K562 (cell line): ENCODE measurements around the gene LIN28A. TPM values are rescaled to one million over a fixed set of nuclear protein-coding genes. Genes with fewer than 3 reads are reported as not detected.

Source experiments
- ATAC-seq: fragments of 200-7000 bp; cut with Tn5 transposase; 3 replicates; pipeline ENCODE4 v1.9.1; 2020; ENCODE audit warnings: moderate library complexity
- BruUV-seq: library from RNA; stranded (reverse); fragments of 400-500 nt; replicated peaks from 2 replicates; lab custom pipeline; 2021; lab: Mats Ljungman, UMichigan
- CTCF ChIA-PET: fragments of 300-600 bp; formaldehyde crosslinking; extraction: SDS; loops from one replicate; lab custom pipeline; 2021; ENCODE audit warnings: low intra/inter-chr PET ratio; lab: Yijun Ruan, JAX
- POLR2A ChIA-PET: fragments of 300-600, 350-650 bp; sonication (Branson Sonifier 250); formaldehyde crosslinking; extraction: SDS; loops from one replicate; lab custom pipeline; 2021; ENCODE audit warnings: antibody characterized with exemption, inconsistent platforms; lab: Yijun Ruan, JAX
- DNase-seq, 4 experiments: peaks; one replicate each; pipeline versions ENCODE4 v3.0.0 to v3.0.0-alpha.2; 2011 to 2018; ENCODE audit warnings: low spot score in 3 of 4, mixed read lengths in 3 of 4; ENCODE audit errors: extremely low read depth in 1 of 4
- FAIRE-seq: peaks from 2 replicates; lab custom pipeline; 2011; peaks lifted over from hg19 to GRCh38; lab: Jason Lieb, UNC
- H2AFZ ChIP-seq: 2 replicates; pipeline ENCODE4 v1.6.0; 2011; ENCODE audit warnings: low read depth, low read length, control low read depth, inconsistent platforms
- H3K27ac ChIP-seq: fragments of 200-600 bp; 3 replicates; pipeline ENCODE4 v1.8.0; 2011; ENCODE audit warnings: low read depth, mild to moderate bottlenecking, control low read depth, inconsistent platforms, low read length, moderate library complexity, mixed read lengths; ENCODE audit errors: extremely low read depth
- H3K27me3 ChIP-seq, 2 experiments: fragments of 300-600 bp in 1 of 2; 2 replicates in 1 of 2; 3 replicates in 1 of 2; pipeline versions ENCODE4 v1.6.0 to v1.8.0; 2011; ENCODE audit warnings: inconsistent platforms in 2 of 2, low read length in 2 of 2, mild to moderate bottlenecking in 1 of 2, mixed read lengths in 1 of 2, moderate library complexity in 1 of 2; ENCODE audit not compliant: control insufficient read depth in 2 of 2, insufficient read depth in 2 of 2
- H3K36me3 ChIP-seq: fragments of 300-600 bp; 3 replicates; pipeline ENCODE4 v1.8.0; 2011; ENCODE audit warnings: mild to moderate bottlenecking, low read length, inconsistent platforms; ENCODE audit not compliant: control insufficient read depth, insufficient read depth
- H3K4me1 ChIP-seq, 2 experiments: fragments of 200-600 bp in 1 of 2; replicated peaks in 1 of 2; 2 replicates in 1 of 2; 3 replicates in 1 of 2; pipeline versions ENCODE4 v1.5.1 to v1.8.0; 2011; ENCODE audit warnings: inconsistent platforms in 2 of 2, low read length in 2 of 2, mild to moderate bottlenecking in 1 of 2, mixed read lengths in 1 of 2, moderate library complexity in 1 of 2; ENCODE audit not compliant: control insufficient read depth in 2 of 2, insufficient read depth in 2 of 2
- H3K4me2 ChIP-seq: 2 replicates; pipeline ENCODE4 v1.6.1; 2011; ENCODE audit warnings: low read length, control low read depth, inconsistent platforms, mixed read lengths; ENCODE audit not compliant: insufficient read depth
- H3K4me3 ChIP-seq: fragments of 200-600 bp; sonication (generic), shearing (Covaris generic); 2 replicates; pipeline ENCODE4 v1.5.1; 2016; ENCODE audit warnings: control low read depth, inconsistent platforms
- H3K79me2 ChIP-seq: fragments of 200-600 bp; 3 replicates; pipeline ENCODE4 v1.8.0; 2011; ENCODE audit warnings: low read length, inconsistent platforms; ENCODE audit not compliant: control insufficient read depth, insufficient read depth
- H3K9ac ChIP-seq, 2 experiments: 2 replicates each; pipeline versions ENCODE4 v1.6.0 to v1.6.1; 2011; ENCODE audit warnings: low read depth in 2 of 2, low read length in 2 of 2, control low read depth in 1 of 2, inconsistent platforms in 1 of 2, mild to moderate bottlenecking in 1 of 2, mixed read lengths in 1 of 2; ENCODE audit not compliant: insufficient read depth in 1 of 2
- H3K9me1 ChIP-seq: one replicate; pipeline ENCODE4 v1.6.0; 2011; ENCODE audit warnings: inconsistent platforms, mild to moderate bottlenecking, low read length, moderate library complexity; ENCODE audit not compliant: control insufficient read depth, insufficient read depth
- H3K9me3 ChIP-seq: replicated peaks from 2 replicates; pipeline ENCODE4 v1.5.1; 2011; ENCODE audit warnings: low read depth, low read length, inconsistent platforms; ENCODE audit not compliant: control insufficient read depth, insufficient read depth
- H4K20me1 ChIP-seq: replicated peaks from 2 replicates; pipeline ENCODE4 v1.6.1; 2011; ENCODE audit warnings: low read length, inconsistent platforms, mixed read lengths; ENCODE audit not compliant: control insufficient read depth, insufficient read depth
- CAMTA2 ChIP-seq: fragments of 250-450 bp; sonication (Bioruptor Pico); conservative IDR thresholded peaks from 2 replicates; pipeline ENCODE4 v1.5.1; 2022
- KAT8 ChIP-seq: fragments of 450-650 bp; IDR thresholded peaks from 2 replicates; pipeline ENCODE4 v1.6.1; 2016; ENCODE audit warnings: low read depth, mild to moderate bottlenecking
- NONO ChIP-seq, 2 experiments: fragments of 200-400 bp in 1 of 2; fragments of 450-650 bp in 1 of 2; formaldehyde crosslinking in 1 of 2; IDR thresholded peaks; 2 replicates each; pipeline ENCODE4 v1.6.1; 2017; ENCODE audit warnings: low read depth in 2 of 2, mild to moderate bottlenecking in 2 of 2, moderate library complexity in 2 of 2, low read length in 1 of 2
- POLR2B ChIP-seq: fragments of 450-650 bp; IDR thresholded peaks from 2 replicates; pipeline ENCODE4 v1.6.1; 2018; ENCODE audit warnings: low read depth; ENCODE audit not compliant: partially characterized antibody
- STAG1 ChIP-seq: sonication (generic); formaldehyde crosslinking; IDR thresholded peaks from 2 replicates; pipeline ENCODE4 v1.5.0; 2020; ENCODE audit warnings: missing genetic modification reagents, borderline replicate concordance
- YY1 ChIP-seq, 3 experiments: IDR thresholded peaks; 2 replicates each; pipeline ENCODE4 v1.6.1; 2011; ENCODE audit warnings: low read length in 2 of 3, mild to moderate bottlenecking in 2 of 3, moderate library complexity in 2 of 3, borderline replicate concordance in 1 of 3, control low read depth in 1 of 3, low read depth in 1 of 3; ENCODE audit not compliant: insufficient read depth in 3 of 3, insufficient replicate concordance in 2 of 3, control insufficient read depth in 1 of 3, insufficient read length in 1 of 3; ENCODE audit errors: extremely low read depth in 1 of 3
- WGBS: fragments of 100-300 bp; shearing (Covaris generic); methylation state at CpG from one replicate; pipeline ENCODE4 v1.1.6; 2016; ENCODE audit warnings: low coverage, mixed read lengths; ENCODE audit not compliant: insufficient coverage; ENCODE audit errors: missing lambda C conversion rate; 5-methylcytosine and 5-hydroxymethylcytosine counted together
- in situ Hi-C: fragments of 300-500 bp; cut with MboI; formaldehyde crosslinking; loops from 4 replicates; pipeline ENCODE4 v1.15.0; 2018; ENCODE audit warnings: inconsistent platforms, mixed read lengths
- intact Hi-C: fragments of 100-400 bp; cut with micrococcal nuclease; formaldehyde crosslinking; loops from 2 replicates; pipeline ENCODE4 v1.14.2; 2022
- polyA plus RNA-seq, 8 experiments: library from polyadenylated mRNA; depleted of rRNA in 4 of 8; stranded (reverse) in 5 of 8; unstranded in 3 of 8; fragments of >200 nt; fragmentation: Nextera tagmentation in 2 of 8; fragmentation: Illumina TruSeq in 1 of 8; extraction: Ambion mirVana in 2 of 8; extraction: Trizol in 1 of 8; gene quantifications; 2 replicates each; pipeline versions ENCODE4 v1.2.1 to v1.2.3, GENCODE V29; 2011 to 2014; ENCODE audit warnings: inconsistent platforms in 1 of 8, missing spikeins in 1 of 8
- total RNA-seq, 7 experiments: library from RNA; depleted of rRNA in 6 of 7; stranded (reverse); fragments of >200 nt in 6 of 7; fragmentation: Illumina TruSeq in 2 of 7; extraction: Trizol in 2 of 7; gene quantifications; 2 replicates each; pipeline versions ENCODE4 v1.2.1 to v1.2.3, GENCODE V29; 2011 to 2021; ENCODE audit warnings: low replicate concordance in 1 of 7
- TF ChIP-seq, protein P1 (sequence below): sonication (generic); formaldehyde crosslinking; IDR thresholded peaks from 2 replicates; pipeline ENCODE4 v1.8.0; 2022; ENCODE audit warnings: mild to moderate bottlenecking, missing genetic modification reagents
- TF ChIP-seq, protein P2 (sequence below), 2 experiments: fragments of 150-350 bp in 1 of 2; IDR thresholded peaks; 2 replicates each; pipeline ENCODE4 v1.6.1; 2012 to 2016; ENCODE audit warnings: low read depth in 2 of 2, low read length in 2 of 2, mild to moderate bottlenecking in 1 of 2, moderate library complexity in 1 of 2
- TF ChIP-seq, protein P3 (sequence below): sonication (generic); formaldehyde crosslinking; IDR thresholded peaks from 2 replicates; pipeline ENCODE4 v1.8.1; 2023; ENCODE audit warnings: mild to moderate bottlenecking, missing genetic modification reagents
- TF ChIP-seq, protein P4 (sequence below): fragments of 250-450 bp; sonication (Bioruptor Pico); IDR thresholded peaks from 2 replicates; pipeline ENCODE4 v1.4.0; 2020; ENCODE audit warnings: borderline replicate concordance

The LIN28A gene
- total and polyA plus RNA-seq, 9 of the 15 experiments (the other 6 are each of a cell fraction or from before 2014, with no cell fraction given), result 0.80 to 5.4 (median 3.9) TPM

DNA sequence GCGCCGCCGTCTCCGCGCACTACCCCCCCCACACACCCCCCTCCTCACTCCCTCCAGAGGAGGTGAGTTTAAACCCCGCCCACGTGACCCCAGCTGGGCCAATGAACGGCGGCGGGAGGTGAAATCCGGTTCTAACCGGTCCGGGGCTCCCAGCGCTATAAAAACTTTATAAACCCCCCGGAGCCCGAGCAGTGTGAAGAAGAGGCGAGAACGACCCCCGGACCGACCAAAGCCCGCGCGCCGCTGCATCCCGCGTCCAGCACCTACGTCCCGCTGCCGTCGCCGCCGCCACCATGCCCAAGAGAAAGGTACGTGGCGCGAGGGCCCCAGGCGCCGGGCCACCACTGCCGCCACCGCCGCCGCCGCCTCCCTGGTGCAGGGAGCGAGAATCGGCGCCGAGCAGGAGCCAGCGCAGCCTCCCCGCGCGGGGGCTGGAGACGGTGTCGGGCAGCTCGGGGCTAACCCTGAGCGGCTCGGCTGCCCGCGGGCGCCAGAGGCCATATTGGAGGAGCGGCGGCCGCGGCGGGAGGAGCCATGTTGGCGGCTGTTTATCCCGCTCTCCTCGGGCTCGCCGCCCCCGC, 61.8 kb downstream of the LIN28A start, which contains the start of gene HMGN2:
TSS of gene HMGN2 (plus strand) at position 121 of the 581 bp plus-strand sequence. CDS start at position 294, 173 bp downstream.
- peak within 1 kb of the TSS; percentile 95 for H3K4me3 ChIP-seq
- H3K9me1 ChIP-seq, result no peaks in the 10 kb centered on the region
- H3K4me1 ChIP-seq, result peaks cover 29 to 30% of the 10 kb centered on the region in 2 experiments; a peak in 4 of 5 replicates
- H3K9me3 ChIP-seq, result no peaks in the 10 kb centered on the region
- FAIRE-seq (peak; percentile 64), DNase-seq (peak; percentile 91 to 97 (median 94)), ATAC-seq (peak; percentile 80)
- H3K27me3 ChIP-seq, result no peaks in the 10 kb centered on the region
- peak within 1 kb of the TSS; percentile 83 for H2AFZ ChIP-seq
- H3K36me3 ChIP-seq, result peaks cover 63% of the 10 kb centered on the region
- peak within 1 kb of the TSS; percentile 100 for H3K27ac ChIP-seq
- POLR2A ChIA-PET, result interaction anchor here (0.5 to 3.8 kb wide), 23 partner anchors 11 to 1018 kb away, joined by 3 to 32 read pairs (median 4); partner anchors contain the start of genes DHDDS and WASF2
- CTCF ChIA-PET, result no interaction called here
- H3K9ac ChIP-seq, result peak within 1 kb of the TSS; percentile 98 to 99
- in situ Hi-C loops, result no loop called here
- intact Hi-C loops, result no loop called here
- WGBS, result under 1% methylated on average over 35 of the region's 69 CpGs
- peaks cover 16% of the 10 kb centered on the region for H4K20me1 ChIP-seq
- peak within 1 kb of the TSS; percentile 90 for H3K4me2 ChIP-seq
- no TSS peak for BruUV-seq
- peaks cover 28% of the 10 kb centered on the region for H3K79me2 ChIP-seq
- TF ChIP-seq, protein P1, sequence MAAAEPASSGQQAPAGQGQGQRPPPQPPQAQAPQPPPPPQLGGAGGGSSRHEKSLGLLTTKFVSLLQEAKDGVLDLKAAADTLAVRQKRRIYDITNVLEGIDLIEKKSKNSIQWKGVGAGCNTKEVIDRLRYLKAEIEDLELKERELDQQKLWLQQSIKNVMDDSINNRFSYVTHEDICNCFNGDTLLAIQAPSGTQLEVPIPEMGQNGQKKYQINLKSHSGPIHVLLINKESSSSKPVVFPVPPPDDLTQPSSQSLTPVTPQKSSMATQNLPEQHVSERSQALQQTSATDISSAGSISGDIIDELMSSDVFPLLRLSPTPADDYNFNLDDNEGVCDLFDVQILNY (CRISPR knock-in tag), result peak; percentile 17; the same call in 1 of the 2 replicates
- TF ChIP-seq POLR2B (peak; percentile 81), CAMTA2 (0 out of 2 replicates have a peak, but pooled peaks have one; percentile 72), KAT8 (no peak), YY1 (IDR thresholded peaks at IDR 0.05; ENCODE audit: borderline replicate concordance in 1 of 3, control insufficient read depth in 1 of 3, extremely low read depth in 1 of 3, insufficient read depth in 3 of 3, insufficient read length in 1 of 3, insufficient replicate concordance in 2 of 3, low read depth in 1 of 3, low read length in 2 of 3) (peak; percentile 78 to 94 (median 94)), NONO (IDR thresholded peaks at IDR 0.05; ENCODE audit: low read depth in 2 of 2, low read length in 1 of 2) (peak; percentile 67 to 93; a peak in 3 of 4 replicates), STAG1 (peak; percentile 63)
- TF ChIP-seq, protein P2, sequence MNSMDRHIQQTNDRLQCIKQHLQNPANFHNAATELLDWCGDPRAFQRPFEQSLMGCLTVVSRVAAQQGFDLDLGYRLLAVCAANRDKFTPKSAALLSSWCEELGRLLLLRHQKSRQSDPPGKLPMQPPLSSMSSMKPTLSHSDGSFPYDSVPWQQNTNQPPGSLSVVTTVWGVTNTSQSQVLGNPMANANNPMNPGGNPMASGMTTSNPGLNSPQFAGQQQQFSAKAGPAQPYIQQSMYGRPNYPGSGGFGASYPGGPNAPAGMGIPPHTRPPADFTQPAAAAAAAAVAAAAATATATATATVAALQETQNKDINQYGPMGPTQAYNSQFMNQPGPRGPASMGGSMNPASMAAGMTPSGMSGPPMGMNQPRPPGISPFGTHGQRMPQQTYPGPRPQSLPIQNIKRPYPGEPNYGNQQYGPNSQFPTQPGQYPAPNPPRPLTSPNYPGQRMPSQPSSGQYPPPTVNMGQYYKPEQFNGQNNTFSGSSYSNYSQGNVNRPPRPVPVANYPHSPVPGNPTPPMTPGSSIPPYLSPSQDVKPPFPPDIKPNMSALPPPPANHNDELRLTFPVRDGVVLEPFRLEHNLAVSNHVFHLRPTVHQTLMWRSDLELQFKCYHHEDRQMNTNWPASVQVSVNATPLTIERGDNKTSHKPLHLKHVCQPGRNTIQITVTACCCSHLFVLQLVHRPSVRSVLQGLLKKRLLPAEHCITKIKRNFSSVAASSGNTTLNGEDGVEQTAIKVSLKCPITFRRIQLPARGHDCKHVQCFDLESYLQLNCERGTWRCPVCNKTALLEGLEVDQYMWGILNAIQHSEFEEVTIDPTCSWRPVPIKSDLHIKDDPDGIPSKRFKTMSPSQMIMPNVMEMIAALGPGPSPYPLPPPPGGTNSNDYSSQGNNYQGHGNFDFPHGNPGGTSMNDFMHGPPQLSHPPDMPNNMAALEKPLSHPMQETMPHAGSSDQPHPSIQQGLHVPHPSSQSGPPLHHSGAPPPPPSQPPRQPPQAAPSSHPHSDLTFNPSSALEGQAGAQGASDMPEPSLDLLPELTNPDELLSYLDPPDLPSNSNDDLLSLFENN (IDR thresholded peaks at IDR 0.05; ENCODE audit: low read depth in 2 of 2, low read length in 2 of 2), result peak in 1 of 2 experiments; percentile 82; a peak in 2 of 4 replicates
- TF ChIP-seq, protein P3, sequence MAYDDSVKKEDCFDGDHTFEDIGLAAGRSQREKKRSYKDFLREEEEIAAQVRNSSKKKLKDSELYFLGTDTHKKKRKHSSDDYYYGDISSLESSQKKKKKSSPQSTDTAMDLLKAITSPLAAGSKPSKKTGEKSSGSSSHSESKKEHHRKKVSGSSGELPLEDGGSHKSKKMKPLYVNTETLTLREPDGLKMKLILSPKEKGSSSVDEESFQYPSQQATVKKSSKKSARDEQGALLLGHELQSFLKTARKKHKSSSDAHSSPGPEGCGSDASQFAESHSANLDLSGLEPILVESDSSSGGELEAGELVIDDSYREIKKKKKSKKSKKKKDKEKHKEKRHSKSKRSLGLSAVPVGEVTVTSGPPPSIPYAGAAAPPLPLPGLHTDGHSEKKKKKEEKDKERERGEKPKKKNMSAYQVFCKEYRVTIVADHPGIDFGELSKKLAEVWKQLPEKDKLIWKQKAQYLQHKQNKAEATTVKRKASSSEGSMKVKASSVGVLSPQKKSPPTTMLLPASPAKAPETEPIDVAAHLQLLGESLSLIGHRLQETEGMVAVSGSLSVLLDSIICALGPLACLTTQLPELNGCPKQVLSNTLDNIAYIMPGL (CRISPR knock-in tag), result peak; percentile 72; the same call in 1 of the 2 replicates
- TF ChIP-seq, protein P4, sequence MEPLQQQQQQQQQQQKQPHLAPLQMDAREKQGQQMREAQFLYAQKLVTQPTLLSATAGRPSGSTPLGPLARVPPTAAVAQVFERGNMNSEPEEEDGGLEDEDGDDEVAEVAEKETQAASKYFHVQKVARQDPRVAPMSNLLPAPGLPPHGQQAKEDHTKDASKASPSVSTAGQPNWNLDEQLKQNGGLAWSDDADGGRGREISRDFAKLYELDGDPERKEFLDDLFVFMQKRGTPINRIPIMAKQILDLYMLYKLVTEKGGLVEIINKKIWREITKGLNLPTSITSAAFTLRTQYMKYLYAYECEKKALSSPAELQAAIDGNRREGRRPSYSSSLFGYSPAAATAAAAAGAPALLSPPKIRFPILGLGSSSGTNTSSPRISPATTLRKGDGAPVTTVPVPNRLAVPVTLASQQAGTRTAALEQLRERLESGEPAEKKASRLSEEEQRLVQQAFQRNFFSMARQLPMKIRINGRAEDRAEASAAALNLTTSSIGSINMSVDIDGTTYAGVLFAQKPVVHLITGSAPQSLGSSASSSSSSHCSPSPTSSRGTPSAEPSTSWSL (CRISPR knock-in tag), result peak; percentile 91; the same call in 1 of the 2 replicates
